SU-DHL-6 (cell line): ENCODE results near the gene SLC8B1.

Experiments
- EZH2phosphoT487 ChIP-seq: fragments of 200-600 bp; sonication (generic), shearing (Covaris generic); conservative IDR thresholded peaks from 2 replicates; pipeline ENCODE4 v1.6.1; 2018; ENCODE audit warnings: mild to moderate bottlenecking, antibody characterized with exemption, low read length, moderate library complexity, mixed read lengths
- TF ChIP-seq, protein P1 (sequence below): fragments of 200-600 bp; sonication (generic); IDR thresholded peaks from one replicate; pipeline ENCODE4 v1.5.1; 2017; ENCODE audit warnings: antibody characterized with exemption, mild to moderate bottlenecking, low read length, moderate library complexity; ENCODE audit not compliant: insufficient read depth, poor library complexity, severe bottlenecking

DNA sequence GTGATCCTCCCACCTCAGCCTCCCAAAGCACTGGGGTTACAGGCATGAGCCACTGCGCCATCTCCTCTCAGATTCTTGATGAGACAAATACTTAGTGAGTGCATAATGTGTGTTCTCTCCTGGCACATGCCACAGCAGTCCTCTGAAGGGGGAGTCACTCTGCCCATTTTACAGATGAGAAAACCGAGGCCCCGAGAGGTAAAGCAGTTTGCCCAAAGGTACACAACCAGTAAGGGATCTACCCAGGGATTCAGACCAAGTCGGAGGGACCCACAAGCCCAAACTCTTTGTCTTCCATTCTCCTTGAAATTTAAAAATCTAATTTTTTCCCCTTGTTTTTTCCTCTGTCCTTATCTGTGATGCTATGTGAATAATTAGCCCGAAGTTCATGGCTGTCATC lies 29.8 kb upstream of the SLC8B1 start:
- TF ChIP-seq, protein P1, sequence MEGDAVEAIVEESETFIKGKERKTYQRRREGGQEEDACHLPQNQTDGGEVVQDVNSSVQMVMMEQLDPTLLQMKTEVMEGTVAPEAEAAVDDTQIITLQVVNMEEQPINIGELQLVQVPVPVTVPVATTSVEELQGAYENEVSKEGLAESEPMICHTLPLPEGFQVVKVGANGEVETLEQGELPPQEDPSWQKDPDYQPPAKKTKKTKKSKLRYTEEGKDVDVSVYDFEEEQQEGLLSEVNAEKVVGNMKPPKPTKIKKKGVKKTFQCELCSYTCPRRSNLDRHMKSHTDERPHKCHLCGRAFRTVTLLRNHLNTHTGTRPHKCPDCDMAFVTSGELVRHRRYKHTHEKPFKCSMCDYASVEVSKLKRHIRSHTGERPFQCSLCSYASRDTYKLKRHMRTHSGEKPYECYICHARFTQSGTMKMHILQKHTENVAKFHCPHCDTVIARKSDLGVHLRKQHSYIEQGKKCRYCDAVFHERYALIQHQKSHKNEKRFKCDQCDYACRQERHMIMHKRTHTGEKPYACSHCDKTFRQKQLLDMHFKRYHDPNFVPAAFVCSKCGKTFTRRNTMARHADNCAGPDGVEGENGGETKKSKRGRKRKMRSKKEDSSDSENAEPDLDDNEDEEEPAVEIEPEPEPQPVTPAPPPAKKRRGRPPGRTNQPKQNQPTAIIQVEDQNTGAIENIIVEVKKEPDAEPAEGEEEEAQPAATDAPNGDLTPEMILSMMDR, result no peak
- TF ChIP-seq EZH2phosphoT487, result no peak
